Measurements from ENCODE around the gene PACRG. TPM values are rescaled to one million over a fixed set of nuclear protein-coding genes. Genes with fewer than 3 reads are reported as not detected.

PACRG gene
- total RNA-seq, 1 donor from 2014 or later = 7.9 TPM

DNA sequence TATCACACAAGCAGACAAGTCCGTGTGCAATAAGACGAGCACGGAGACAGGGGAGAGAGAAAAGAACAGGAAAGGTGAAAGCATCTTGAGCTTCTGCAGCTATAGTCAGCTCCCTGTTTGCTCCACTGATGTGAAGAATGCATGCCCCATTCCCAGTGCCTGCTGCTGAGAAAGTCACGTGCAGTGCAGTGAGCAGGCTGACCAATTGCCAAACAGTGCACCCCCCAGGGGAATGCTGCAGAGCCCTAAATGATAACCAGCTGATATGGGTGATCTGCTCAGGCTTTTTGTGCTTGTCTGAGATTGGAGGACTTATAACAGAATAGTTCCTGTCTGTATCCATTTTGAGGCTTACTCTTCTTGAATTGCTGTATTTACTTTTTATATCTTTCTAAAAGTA lies 121.5 kb downstream of the PACRG start:
- DNase-seq (ENCODE audit: missing footprints) (no peak), ATAC-seq (no peak)
- intact Hi-C loops (cut with DNase I) = loop anchor here (5.0 kb wide), 1 partner anchor 1703 kb away; no protein-coding TSS in a partner anchor

DNA sequence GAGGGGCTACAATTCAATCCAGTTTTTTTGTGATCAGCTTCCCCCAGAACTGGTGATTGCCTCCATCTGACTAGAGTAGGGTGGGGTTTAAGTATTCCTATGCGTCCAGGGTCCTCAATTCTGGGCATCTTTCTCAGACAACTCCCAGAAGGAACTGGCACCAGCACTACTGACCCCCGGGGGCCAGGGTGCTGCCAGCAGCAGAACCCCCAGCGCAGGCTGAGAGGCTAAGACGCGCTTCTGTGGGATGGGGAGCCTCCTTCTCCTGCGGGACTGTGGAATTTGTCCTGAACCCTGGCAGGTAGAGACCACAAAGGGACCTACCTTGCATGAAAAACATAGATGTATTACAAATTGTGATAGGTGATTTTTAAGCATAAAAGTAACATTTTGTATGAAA lies 124.4 kb downstream of the PACRG start:
- intact Hi-C loops (cut with DNase I) = loop anchor here (10.0 kb wide), 1 partner anchor 1253 kb away; no protein-coding TSS in a partner anchor
- ATAC-seq = no peak
- no peak for DNase-seq (ENCODE audit: missing footprints)

DNA sequence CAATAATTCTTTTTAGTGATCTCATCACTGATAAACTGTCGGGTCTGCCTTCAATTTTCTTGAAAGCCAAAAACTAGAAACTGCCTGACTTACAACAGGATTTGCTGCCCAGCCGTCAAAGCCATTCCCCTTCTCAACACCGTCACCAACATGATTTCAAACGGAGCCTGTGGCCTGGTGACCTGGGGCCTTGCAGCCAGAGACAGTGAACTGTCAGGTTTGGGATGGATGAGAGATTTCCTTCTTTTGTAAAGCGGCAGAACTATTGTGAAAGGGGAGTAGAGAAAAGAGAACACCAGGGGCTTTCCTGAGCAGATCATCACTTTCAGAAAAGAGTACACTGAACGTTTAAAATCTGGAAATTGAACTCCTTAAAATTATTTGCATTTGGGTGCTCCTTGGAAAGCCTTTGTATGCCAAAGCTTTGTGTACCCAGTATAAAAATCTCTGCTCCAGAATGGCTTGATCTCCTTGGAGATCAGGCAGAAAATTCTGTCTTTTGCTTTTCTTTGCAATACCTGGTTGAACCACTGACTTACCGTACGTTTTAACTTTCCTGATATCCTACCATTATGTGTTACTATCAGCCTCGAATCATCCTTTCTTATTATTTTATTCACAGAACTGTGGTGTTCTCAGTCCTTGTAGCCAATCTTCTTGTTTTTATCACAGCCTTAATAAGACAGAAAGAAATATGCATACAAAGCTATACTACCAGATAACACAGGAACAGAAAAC lies 125.2 kb downstream of the PACRG start:
- DNase-seq (ENCODE audit: missing footprints) (no peak), ATAC-seq (no peak)
- intact Hi-C loops (cut with DNase I) = loop anchor here (10.0 kb wide), 1 partner anchor 1252 kb away; no protein-coding TSS in a partner anchor

DNA sequence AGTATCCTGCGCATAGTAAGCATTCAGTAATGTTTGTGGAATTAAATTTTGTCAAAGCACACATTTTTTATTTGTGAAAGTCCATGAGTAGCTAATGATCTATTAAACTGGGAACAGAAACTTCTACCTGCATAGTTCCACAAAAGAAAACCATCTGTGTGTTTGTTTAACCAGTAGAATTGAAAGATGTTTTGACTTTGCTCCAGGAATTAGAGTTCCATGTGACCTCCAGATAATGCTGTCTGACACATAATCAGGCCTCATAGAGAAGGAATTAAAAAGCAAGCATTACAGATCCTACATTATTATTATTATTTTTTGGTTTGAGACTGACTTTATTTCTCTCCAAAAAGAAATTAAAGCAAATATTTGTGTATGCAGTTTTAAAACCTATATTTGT lies 126.5 kb downstream of the PACRG start:
- DNase-seq (ENCODE audit: missing footprints) (no peak), ATAC-seq (no peak)
- intact Hi-C loops (cut with DNase I) = loop anchor here (10.0 kb wide), 1 partner anchor 1251 kb away; no protein-coding TSS in a partner anchor

DNA sequence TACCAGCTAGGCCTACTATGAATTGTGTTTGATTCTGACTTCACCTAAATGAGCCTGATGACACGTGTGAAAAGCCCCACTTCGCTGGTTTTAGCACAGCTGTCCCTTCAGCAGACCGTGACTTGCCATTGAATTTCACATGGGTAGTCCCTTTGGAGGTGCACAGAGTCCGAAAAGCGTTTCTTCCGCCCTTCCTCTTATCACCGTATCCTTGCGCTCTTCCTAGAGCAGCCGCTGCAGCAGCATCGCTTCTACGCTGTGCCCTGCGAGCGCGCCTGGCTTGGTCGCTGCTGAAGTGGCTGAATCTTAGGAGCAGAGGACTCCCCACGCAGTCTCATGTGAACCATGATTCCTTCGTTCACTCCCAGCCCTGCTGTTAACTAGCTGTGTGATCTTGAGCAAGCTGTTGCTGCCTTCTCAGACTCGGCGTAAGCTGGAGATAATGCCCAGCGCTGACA lies 127.0 kb downstream of the PACRG start:
- ATAC-seq = no peak
- DNase-seq (ENCODE audit: missing footprints) = no peak
- intact Hi-C loops (cut with DNase I) = loop anchor here (10.0 kb wide), 1 partner anchor 1250 kb away; no protein-coding TSS in a partner anchor

DNA sequence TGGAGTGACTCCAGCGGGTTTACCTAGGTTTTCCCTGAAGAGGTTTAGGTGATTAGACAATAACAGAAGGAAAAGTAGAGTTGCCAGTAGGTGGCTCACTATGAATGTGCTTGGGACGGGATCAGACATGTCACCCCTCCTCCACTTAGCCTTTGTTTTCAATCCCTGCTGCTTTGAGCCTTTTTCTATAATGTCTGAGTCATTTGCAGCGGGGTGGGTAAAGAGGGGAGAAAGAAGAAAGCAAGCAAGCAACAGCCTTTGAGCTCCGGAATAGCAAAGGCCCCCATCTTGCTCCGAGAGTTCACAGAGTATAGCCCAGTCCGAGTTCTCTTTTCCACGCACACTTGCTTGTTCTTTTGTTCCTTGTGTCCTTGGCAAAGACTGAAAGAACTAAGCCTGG lies 129.1 kb downstream of the PACRG start:
- intact Hi-C loops (cut with DNase I) = loop anchor here (10.0 kb wide), 1 partner anchor 1248 kb away; no protein-coding TSS in a partner anchor
- ATAC-seq (peak; percentile 85), DNase-seq (ENCODE audit: missing footprints) (no peak)

DNA sequence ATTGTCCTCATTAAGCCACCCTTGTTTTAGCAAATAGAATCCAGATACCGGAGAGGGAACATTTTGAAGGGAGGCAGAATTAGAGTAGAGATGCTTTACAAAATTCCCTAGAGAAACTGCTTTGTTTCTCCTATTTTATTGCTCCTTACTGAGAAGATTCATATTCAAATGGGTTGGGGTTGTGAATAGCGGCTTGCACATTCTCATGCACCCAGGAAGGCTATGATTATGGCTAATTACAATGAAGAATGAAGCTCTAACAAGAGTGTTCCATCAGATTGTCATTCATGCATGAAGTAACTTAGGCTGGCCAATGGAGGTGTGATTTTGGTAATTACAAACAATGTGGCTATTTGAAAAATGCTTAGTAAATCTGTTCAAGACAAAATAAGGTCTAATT lies 129.6 kb downstream of the PACRG start:
- ATAC-seq (no peak), DNase-seq (ENCODE audit: missing footprints) (no peak)
- intact Hi-C loops (cut with DNase I) = loop anchor here (10.0 kb wide), 1 partner anchor 1247 kb away; no protein-coding TSS in a partner anchor

DNA sequence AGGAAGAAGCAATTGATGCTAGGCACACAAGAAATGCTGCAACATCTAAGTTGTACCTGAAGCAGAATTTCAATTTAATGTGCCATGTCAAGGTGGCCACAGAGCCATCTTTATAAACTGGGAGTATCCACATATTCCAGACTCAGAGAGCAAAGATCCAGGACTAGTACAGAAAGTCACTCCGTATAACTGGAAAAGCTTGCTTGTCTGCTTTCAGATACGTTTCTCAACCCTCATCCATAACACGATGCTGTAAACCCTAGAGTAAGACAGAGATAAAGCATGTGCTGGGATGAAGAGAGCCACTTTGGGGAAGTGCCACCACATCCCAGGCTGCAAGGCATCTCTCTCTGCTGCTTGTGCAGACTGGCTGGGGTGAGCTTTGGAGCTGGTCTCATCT lies 134.7 kb downstream of the PACRG start:
- DNase-seq (ENCODE audit: missing footprints) = no peak

DNA sequence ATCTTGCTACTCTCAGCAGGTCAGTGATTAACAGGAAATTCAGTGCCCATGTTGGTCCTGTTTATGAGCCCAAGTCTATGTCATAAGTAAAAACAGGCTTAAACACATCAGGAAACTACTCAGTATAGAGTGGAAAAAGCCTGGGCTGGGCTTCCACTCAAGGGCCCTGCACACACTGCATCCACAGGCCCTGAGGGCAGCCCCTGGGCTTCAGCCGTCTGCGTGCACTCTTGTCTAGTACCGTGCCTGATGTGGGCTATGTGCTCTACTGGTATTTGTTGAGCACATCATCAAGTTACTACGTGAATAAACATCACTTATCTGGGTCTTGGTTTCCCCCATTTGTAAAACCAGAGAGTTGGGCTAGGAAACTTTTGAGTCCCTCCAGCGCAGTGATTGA lies 135.2 kb downstream of the PACRG start:
- intact Hi-C loops (cut with DNase I) = no loop called here
- DNase-seq (ENCODE audit: missing footprints) = no peak
- no peak for ATAC-seq

More for the DNA sequence above, 134.7 kb downstream of the PACRG start:
- no peak for ATAC-seq
- intact Hi-C loops (cut with DNase I) = no loop called here

DNA sequence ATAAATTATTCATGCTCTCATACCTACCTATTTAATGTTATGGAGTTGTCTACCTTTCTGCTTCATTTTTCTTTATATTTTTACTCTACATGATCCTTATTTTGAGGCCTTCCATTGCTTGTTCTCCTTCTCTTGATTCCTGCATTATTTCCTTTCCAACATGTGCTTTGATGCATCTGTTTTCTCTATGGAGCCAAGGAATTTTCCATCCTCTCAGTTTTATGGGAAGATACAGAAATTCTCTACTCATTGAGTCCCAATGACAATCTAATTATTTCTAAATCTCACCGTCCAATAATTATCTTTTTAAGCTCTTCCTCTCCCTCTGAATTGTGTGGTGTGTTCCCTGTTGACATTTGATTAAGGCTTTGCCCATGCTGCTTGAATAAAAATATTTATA lies 136.0 kb downstream of the PACRG start:
- DNase-seq (ENCODE audit: missing footprints) (no peak), ATAC-seq (no peak)
- intact Hi-C loops (cut with DNase I) = no loop called here

DNA sequence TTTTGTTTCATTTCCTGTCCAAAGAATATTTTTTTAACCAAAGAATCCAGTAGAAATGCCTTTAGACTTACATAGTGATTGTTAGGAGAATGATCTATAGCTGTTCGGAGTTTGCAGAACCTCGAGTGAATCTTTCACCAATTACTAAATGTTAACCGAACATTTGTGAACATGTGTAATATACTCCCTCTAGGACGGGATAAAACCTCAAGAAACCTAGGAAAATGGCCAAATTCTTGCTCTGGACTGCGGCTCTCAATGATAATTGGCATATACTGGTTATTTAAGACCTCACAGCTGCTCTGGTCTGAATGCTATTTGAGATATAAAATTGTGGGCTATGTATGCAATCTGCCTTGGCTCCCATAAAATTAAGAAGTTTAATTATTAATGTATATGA lies 137.1 kb downstream of the PACRG start:
- ATAC-seq (no peak), DNase-seq (ENCODE audit: missing footprints) (no peak)
- intact Hi-C loops (cut with DNase I) = no loop called here

DNA sequence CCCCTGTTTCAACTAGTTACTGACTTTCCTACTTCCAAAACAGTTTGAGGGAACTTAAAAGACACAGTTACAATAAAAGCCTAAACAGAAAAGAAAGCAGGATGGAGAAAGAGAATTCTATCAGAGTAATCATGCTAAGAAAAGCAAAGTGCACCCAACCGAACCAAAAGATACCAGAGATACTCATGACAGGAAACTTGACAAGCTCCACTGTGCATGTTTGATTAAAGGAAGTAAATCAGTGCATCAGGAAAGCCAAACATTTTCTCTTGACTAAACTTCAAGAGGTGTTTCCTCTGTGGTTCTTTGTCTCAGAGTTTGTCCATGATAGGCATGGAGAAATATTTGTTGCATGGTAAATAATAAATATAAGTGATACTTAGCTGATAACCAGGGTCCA lies 138.9 kb downstream of the PACRG start:
- no peak for ATAC-seq
- DNase-seq (ENCODE audit: missing footprints) = no peak
- intact Hi-C loops (cut with DNase I) = no loop called here

DNA sequence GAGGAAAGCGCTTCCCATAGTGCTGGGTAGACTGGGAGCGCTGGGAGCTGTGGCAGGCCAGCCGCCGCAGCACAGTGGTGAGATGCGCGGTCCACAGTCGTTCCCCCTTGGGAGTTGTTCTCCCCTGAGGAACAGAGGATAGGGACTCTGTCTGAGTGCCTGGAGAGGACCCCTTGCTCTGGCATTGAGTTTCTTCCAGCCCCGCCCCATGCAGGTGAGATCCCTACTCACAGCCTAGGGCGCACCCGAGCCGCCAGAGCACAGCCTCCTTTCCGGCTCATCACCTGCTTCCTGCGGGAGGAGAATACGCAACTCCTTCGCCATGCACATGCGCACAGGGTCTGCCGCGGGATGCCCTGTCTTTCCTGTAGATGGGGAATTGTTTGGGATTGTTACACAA lies 140.6 kb downstream of the PACRG start:
- ATAC-seq = no peak
- intact Hi-C loops (cut with DNase I) = no loop called here
- no peak for DNase-seq (ENCODE audit: missing footprints)

DNA sequence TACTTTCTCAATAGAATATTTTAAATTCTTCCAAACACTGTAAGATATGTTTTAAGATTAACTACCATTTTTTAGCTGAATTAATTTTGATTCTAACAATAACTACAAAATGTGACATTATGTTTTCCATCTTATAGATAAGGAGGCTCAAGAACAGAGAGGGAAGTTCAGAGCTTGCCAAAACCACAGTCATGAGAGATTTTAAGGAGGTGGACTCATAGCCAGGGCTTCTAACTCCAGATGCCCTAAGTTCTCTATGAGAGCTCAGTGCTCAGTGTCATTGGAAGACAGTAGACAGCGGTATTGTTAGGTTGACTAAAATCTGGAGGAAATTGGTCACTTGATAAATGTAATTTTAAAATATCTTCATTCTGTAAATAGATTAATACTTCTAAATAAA lies 144.2 kb downstream of the PACRG start:
- intact Hi-C loops (cut with DNase I) = no loop called here
- DNase-seq (ENCODE audit: missing footprints) = no peak
- no peak for ATAC-seq

DNA sequence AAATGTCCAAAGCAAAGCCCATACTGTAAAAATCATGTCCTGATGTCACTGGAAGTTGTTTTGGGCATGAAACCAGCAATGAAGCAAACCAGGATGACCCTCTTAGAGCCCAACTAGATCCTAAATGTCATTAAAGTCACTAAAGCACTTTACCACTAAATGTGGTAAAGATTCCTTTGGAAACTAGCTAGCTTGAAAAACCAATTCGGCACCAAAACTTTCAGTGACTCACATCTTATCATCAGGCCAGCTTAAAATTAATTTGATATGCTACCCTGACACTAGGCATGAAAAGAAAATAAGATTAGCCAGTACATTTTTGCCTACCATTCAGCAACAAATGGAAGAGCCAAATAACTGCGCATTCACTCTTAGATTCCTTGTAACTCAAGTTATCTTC lies 145.8 kb downstream of the PACRG start:
- DNase-seq (ENCODE audit: missing footprints) = no peak
- intact Hi-C loops (cut with DNase I) = no loop called here
- ATAC-seq = no peak

DNA sequence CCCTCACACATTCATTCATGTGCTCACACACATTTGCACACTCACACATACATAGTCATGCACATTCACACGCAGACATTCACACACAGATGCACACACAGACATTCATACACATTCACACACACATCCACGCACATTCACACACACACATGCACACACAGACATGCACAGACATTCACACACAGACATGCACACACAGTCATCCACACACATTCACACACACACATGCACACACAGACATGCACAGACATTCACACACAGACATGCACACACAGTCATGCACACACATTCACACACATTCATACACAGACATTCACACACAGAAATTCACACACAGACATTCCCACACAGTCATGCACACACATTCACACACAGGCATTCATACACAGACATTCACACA lies 147.3 kb downstream of the PACRG start:
- no peak for ATAC-seq

DNA sequence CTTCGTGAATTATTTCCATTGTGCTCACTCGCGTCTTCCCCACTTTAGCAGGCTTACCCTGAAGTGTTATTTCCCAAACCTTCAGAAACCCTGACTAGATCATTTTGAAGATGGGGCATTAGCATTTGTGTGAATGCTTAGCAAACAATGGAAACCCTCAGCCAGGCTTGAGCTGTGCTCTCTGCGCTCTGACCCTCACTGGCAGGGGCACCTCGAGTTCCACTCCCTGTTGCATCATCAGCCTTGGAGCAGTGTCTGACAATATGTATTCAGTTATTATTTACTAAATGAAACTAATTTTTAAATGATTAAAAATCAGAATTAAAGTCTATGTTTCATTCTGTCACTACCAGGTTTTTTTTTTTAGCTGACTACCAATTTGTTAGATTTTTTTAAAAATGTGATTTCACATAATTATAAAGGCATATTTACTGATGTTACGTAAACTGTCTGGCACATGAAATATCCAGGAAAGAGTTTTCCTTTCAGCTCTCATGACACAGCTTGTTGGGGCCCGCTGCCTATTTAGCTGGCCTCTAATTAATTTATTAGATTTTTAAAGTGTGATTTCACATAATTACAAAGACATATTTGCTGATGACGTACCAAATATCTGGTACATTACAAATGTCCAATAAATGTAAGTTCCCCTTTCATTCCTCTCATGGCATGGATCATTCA lies 155.2 kb downstream of the PACRG start:
- DNase-seq (ENCODE audit: missing footprints) (no peak), ATAC-seq (no peak)
- intact Hi-C loops (cut with DNase I) = no loop called here

More for the DNA sequence above, 147.3 kb downstream of the PACRG start:
- intact Hi-C loops (cut with DNase I) = no loop called here
- no peak for DNase-seq (ENCODE audit: missing footprints)

DNA sequence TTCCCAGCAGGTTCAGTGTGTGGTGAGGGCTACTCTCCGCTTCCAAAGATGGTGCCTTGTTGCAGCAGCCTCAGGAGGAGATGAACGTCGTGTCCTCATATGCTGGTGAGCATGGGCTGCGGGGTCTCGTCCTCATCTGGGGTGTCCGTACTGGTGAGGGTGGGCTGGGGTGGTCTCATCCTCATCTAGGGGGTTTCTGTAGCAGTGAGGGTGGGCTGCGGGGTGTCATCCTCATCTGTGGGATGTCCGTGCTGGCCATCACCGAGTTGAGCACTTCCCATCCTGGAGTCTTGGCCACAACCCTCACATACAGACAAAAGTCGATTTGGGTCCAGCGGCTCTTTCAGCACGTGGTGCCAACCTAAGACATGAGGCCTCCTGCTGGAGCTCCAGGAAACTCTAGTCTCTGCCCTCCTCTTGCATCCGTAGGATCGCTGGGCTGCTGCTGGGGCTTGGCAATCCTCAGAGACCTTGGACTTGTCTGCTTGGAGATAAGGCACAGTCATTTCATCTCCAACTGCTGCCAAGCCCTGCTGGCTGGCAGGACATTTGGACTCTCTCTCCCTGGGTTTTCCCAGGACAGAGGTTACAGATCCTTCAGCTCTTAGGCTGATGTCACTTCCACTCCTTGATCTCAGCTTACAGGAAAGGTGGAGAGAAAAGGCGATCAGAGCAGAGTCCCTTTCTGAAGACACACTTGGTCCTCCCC lies 160.4 kb downstream of the PACRG start:
- intact Hi-C loops (cut with DNase I) = no loop called here
- DNase-seq (ENCODE audit: missing footprints) (peak; percentile 70), ATAC-seq (peak; percentile 91)

DNA sequence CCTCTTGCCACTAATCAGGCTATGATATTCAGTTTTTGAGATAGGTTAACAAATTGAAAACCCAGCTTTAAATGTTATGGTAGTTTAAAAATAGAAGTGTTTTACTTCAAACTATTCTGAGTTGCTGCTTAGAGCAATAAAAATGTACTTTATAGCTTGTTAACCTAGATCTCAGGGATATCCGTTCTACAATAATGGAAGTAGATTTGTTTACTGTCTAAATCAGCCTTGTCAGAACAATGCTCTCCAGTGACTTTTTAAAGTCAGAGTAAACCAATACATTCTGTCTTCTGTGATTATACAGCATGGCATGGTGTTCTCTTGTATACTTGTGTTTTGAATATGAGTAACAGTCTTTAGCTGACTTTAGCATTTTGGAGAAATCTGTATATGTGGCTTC lies 161.5 kb downstream of the PACRG start:
- intact Hi-C loops (cut with DNase I) = no loop called here
- DNase-seq (ENCODE audit: missing footprints) = no peak
- no peak for ATAC-seq
